Measurements from ENCODE around the gene EFTUD2. TPM values are rescaled to one million over a fixed set of nuclear protein-coding genes. Genes with fewer than 3 reads are reported as not detected.

EFTUD2 gene
- total RNA-seq, 1 experiment from 2014 or later, result 119 TPM

DNA sequence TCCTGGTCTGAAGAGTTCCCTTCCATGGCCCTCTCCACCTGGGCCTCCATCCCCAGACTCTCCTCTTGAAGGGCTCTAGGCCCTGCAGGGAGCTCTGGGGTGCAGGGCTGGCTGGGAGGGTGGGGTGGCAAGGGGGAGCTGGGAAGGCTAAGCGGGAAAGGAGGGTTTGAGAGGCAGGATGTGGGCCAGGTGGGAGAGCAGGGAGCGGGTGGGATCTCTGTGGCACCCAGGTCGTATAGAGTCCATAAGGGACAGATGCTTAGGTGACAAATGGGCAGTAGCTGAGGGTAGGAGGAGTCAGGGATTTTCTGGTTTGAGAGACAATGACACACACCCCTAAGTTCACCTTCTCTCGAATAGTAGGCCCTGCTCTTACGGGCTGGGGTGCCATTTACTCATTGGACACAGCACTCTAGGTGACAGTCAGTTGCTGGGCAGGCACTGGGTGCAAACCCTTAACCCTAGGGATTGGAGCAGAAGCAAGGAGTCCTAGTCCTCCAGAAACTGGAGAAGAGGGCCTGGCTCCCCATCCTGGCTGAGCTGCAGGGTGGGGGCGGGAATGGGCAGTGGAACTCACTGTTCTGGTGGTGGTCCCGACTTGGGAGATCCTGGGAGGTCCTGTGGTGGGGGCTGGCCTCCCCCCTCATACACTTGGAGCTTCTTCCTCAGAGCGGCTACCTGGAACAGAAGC, 33.0 kb upstream of the EFTUD2 start:
- Mint-ChIP-seq H3K27ac (ENCODE audit: low read depth, unreplicated experiment) (no peak overlapping the region), H3K36me3 (ENCODE audit: insufficient read depth, unreplicated experiment) (peaks cover 6% of the 10 kb centered on the region), H3K4me3 (ENCODE audit: unreplicated experiment) (no peak overlapping the region), H3K4me1 (ENCODE audit: insufficient read depth, unreplicated experiment) (no peaks in the 10 kb centered on the region), H3K27me3 (ENCODE audit: insufficient read depth, unreplicated experiment) (no peaks in the 10 kb centered on the region), H3K9me3 (ENCODE audit: unreplicated experiment) (no peaks in the 10 kb centered on the region)
- no TSS peak for BruUV-seq (replicated peaks)
- no peak for DNase-seq (ENCODE audit: unreplicated experiment)
- POLR2A ChIA-PET, result interaction anchor here (0.6 to 1.1 kb wide), 2 partner anchors 9 to 20 kb away, joined by 3 to 4 read pairs; no protein-coding TSS in a partner anchor
- CTCF ChIA-PET, result interaction anchor here (0.6 to 5.4 kb wide), 3 partner anchors 13 to 201 kb away, joined by 3 to 37 read pairs (median 3); no protein-coding TSS in a partner anchor
- TF ChIP-seq, protein P1, sequence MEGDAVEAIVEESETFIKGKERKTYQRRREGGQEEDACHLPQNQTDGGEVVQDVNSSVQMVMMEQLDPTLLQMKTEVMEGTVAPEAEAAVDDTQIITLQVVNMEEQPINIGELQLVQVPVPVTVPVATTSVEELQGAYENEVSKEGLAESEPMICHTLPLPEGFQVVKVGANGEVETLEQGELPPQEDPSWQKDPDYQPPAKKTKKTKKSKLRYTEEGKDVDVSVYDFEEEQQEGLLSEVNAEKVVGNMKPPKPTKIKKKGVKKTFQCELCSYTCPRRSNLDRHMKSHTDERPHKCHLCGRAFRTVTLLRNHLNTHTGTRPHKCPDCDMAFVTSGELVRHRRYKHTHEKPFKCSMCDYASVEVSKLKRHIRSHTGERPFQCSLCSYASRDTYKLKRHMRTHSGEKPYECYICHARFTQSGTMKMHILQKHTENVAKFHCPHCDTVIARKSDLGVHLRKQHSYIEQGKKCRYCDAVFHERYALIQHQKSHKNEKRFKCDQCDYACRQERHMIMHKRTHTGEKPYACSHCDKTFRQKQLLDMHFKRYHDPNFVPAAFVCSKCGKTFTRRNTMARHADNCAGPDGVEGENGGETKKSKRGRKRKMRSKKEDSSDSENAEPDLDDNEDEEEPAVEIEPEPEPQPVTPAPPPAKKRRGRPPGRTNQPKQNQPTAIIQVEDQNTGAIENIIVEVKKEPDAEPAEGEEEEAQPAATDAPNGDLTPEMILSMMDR (IDR thresholded peaks at IDR 0.05; ENCODE audit: unreplicated experiment), result no peak
- intact Hi-C loops (cut with micrococcal nuclease), result no loop called here

DNA sequence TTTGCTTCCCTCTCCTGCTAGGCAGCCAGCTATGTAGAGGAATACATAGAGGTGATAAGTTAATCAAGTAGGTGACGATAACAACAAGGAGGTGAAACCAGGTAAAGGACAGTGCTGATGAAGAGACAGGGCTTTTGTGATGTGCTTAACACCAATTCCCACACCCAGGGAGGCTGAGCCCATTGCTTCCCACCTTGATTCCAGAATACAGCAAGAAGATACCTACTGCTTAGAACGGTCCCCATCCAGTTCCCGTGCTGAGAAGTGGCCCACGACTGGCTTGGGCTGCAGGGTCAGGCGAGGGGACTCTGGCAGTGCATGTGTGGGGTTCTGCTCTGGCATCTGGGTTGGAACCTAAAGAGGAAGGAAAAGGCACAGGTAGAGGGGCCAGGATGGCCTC, 32.1 kb upstream of the EFTUD2 start:
- intact Hi-C loops (cut with micrococcal nuclease), result no loop called here
- TF ChIP-seq, protein P1 (IDR thresholded peaks at IDR 0.05; ENCODE audit: unreplicated experiment), result no peak
- POLR2A ChIA-PET, result interaction anchor here (1.1 kb wide), 1 partner anchor 9 kb away, joined by 4 read pairs; no protein-coding TSS in a partner anchor

DNA sequence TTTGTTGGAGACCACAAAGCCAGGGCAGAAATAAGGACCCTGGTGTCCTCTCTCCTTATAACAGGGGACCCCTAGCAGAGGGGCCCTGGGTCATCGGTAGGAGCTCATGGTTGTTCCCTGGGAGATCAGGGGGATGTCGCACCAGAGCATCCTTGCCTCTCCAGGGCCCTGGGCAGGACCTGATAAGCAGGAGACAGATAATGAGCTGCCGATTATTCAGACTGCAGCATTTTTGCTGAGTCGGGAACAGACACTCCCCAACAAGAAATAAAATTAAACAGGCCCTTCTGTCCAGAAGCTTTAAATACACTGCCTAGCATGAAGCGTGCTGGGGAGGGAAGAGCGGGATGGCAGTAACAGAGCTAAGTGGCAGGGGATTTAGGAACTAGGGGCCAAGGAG, 31.4 kb upstream of the EFTUD2 start:
- BruUV-seq (replicated peaks), result no TSS peak
- peaks cover 6% of the 10 kb centered on the region for H3K36me3 Mint-ChIP-seq (ENCODE audit: insufficient read depth, unreplicated experiment)
- no peak overlapping the region for H3K4me3 Mint-ChIP-seq (ENCODE audit: unreplicated experiment)
- intact Hi-C loops (cut with micrococcal nuclease), result no loop called here
- H3K9me3 Mint-ChIP-seq (ENCODE audit: unreplicated experiment), result no peaks in the 10 kb centered on the region
- TF ChIP-seq, protein P1 (IDR thresholded peaks at IDR 0.05; ENCODE audit: unreplicated experiment), result no peak
- no peaks in the 10 kb centered on the region for H3K4me1 Mint-ChIP-seq (ENCODE audit: insufficient read depth, unreplicated experiment)
- no peak overlapping the region for H3K27ac Mint-ChIP-seq (ENCODE audit: low read depth, unreplicated experiment)
- no peaks in the 10 kb centered on the region for H3K27me3 Mint-ChIP-seq (ENCODE audit: insufficient read depth, unreplicated experiment)
- CTCF ChIA-PET, result interaction anchor here (0.8 to 5.4 kb wide), 2 partner anchors 11 to 152 kb away, joined by 3 to 37 read pairs; no protein-coding TSS in a partner anchor
- DNase-seq (ENCODE audit: unreplicated experiment), result no peak
- POLR2A ChIA-PET, result interaction anchor here (1.1 kb wide), 1 partner anchor 10 kb away, joined by 4 read pairs; no protein-coding TSS in a partner anchor

More for the DNA sequence above, 32.1 kb upstream of the EFTUD2 start:
- Mint-ChIP-seq H3K9me3 (ENCODE audit: unreplicated experiment) (no peaks in the 10 kb centered on the region), H3K4me1 (ENCODE audit: insufficient read depth, unreplicated experiment) (no peaks in the 10 kb centered on the region), H3K27me3 (ENCODE audit: insufficient read depth, unreplicated experiment) (no peaks in the 10 kb centered on the region), H3K36me3 (ENCODE audit: insufficient read depth, unreplicated experiment) (peaks cover 6% of the 10 kb centered on the region), H3K27ac (ENCODE audit: low read depth, unreplicated experiment) (no peak overlapping the region), H3K4me3 (ENCODE audit: unreplicated experiment) (no peak overlapping the region)
- DNase-seq (ENCODE audit: unreplicated experiment), result no peak
- CTCF ChIA-PET, result interaction anchor here (0.6 to 5.4 kb wide), 3 partner anchors 12 to 201 kb away, joined by 3 to 37 read pairs (median 3); no protein-coding TSS in a partner anchor
- BruUV-seq (replicated peaks), result no TSS peak

DNA sequence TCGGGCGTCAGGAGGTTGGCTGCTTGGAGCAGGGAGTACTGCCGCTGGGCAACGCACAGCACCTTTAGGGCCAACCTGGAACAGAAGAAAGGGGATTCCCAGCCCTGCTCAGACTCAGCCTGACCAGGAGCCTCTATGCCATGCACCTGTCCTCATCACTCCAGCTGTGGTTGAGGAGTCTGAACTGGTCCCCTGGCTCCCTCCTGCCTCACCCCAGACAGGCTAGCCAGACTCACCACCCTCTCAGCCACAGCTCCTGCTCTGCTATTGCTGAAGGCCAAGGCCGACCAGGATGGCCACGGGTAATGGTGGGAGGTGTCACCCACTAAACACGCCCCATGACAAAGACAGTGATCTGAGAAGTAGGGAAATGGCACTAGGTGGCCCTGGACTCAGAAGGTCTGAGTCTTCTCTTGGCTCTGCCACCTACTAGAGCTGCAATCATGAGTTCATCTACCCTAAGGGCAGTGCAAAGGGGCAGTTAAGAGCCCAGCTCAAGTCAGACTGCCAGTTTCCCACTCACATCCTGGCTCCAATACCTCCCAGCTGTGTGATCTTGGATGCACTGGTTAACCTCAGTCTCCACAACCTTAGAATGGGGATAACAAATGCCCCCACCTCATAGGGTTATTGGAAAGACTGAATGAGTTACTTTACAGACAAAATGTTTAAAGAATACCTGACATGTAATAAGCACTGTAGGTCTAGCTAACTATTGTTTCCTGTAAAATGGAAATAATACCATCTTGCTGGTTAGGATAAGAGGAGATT, 29.9 kb upstream of the EFTUD2 start:
- Mint-ChIP-seq H3K9me3 (ENCODE audit: unreplicated experiment) (no peaks in the 10 kb centered on the region), H3K4me1 (ENCODE audit: insufficient read depth, unreplicated experiment) (no peaks in the 10 kb centered on the region), H3K36me3 (ENCODE audit: insufficient read depth, unreplicated experiment) (peaks cover 6% of the 10 kb centered on the region), H3K27me3 (ENCODE audit: insufficient read depth, unreplicated experiment) (no peaks in the 10 kb centered on the region), H3K4me3 (ENCODE audit: unreplicated experiment) (no peak overlapping the region), H3K27ac (ENCODE audit: low read depth, unreplicated experiment) (no peak overlapping the region)
- intact Hi-C loops (cut with micrococcal nuclease), result no loop called here
- no TSS peak for BruUV-seq (replicated peaks)
- POLR2A ChIA-PET, result no interaction called here
- no peak for DNase-seq (ENCODE audit: unreplicated experiment)
- TF ChIP-seq, protein P1 (IDR thresholded peaks at IDR 0.05; ENCODE audit: unreplicated experiment), result no peak
- CTCF ChIA-PET, result interaction anchor here (1.3 to 5.4 kb wide), 2 partner anchors 9 to 10 kb away, joined by 6 to 37 read pairs; no protein-coding TSS in a partner anchor
